Measurements from ENCODE around the gene CRYGD.

Gene CRYGD

DNA sequence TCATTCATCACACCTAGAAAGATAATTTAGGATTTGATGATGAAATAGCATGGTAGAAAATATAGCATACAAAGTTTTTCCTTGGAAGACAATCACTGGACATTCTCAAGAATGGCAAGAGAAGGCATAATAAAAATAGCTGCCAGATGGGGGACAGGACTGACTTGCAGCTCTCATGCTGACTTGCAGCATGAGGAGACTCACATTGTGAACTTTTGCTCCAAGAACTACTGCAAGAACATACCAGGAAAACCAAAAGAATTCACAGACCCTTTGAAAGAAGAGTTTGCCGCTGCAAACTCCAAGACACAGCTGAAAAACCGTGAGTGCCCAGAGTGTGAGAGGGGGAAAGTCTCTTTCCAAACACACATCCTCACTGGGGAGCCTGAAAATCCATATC lies 47.0 kb downstream of the CRYGD start:
- no peak for DNase-seq

- no peak for DNase-seq
Observed at GRCh38 chr2:208074610-208075356, 49.5 kb downstream of the CRYGD start.

DNA sequence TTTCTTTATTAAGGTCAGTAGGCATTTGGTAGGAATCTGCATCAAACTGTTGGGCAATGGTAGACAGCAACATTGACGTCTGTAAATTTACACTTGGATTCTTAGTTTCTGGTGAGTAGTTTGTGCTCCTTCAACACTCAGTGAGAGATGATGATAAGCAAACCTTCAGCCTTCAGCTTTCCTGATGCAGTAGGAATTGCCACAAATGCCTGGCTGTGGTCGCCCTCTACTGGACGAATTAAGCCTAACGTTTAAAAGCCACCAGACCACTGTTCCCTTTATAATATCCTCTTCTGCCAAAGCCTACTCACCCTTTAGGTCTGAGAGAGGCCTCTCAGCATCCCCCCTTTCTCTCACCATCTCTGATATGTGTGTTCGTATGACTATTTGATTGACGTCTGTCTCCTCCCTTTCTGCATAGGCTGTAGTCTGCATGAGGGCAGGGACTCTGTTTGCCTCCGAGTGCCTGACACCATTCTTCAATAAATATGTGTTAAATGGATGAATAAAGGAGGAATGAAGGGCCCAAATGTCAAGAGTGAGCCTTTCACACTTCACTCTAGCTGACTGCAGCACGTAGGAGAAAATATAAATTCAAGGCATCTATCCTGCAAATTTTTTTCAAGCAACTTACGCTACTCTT lies 52.0 kb downstream of the CRYGD start:
- DNase-seq = peak; percentile 69
